Stimulated activated effector memory CD8-positive, alpha-beta T cell treated with anti-CD3 and anti-CD28 coated beads, Interleukin-12 subunit alpha, Interleukin-12 subunit beta, amount 100 ng/mL, for 72 hours (primary cell): ENCODE data around the gene KLF3.
A peak's percentile ranks its signal among the peaks of the same experiment; 100 is the strongest.

ENCODE experiments used
- ATAC-seq: fragments of 150-1000 bp; cut with Tn5 transposase; 2 replicates; pipeline ENCODE4 v1.10.0; 2021
- DNase-seq, 2 donors: peaks; one replicate each; pipeline ENCODE4 v3.0.0; 2021 to 2022; ENCODE audit warnings: low spot score in 2 of 2
- H3K27ac Mint-ChIP-seq: one replicate; pipeline ENCODE4 v1.8.0; 2022; ENCODE audit warnings: mild to moderate bottlenecking, mixed read lengths
- H3K36me3 Mint-ChIP-seq: one replicate; pipeline ENCODE4 v1.8.0; 2022; ENCODE audit warnings: mild to moderate bottlenecking, mixed read lengths
- H3K4me1 Mint-ChIP-seq: one replicate; pipeline ENCODE4 v1.8.0; 2022; ENCODE audit warnings: mixed read lengths
- H3K4me3 Mint-ChIP-seq: one replicate; pipeline ENCODE4 v1.8.0; 2022; ENCODE audit warnings: mild to moderate bottlenecking, mixed read lengths
- H3K9me3 Mint-ChIP-seq: one replicate; pipeline ENCODE4 v1.8.0; 2022; ENCODE audit warnings: mixed read lengths

The KLF3 gene

DNA sequence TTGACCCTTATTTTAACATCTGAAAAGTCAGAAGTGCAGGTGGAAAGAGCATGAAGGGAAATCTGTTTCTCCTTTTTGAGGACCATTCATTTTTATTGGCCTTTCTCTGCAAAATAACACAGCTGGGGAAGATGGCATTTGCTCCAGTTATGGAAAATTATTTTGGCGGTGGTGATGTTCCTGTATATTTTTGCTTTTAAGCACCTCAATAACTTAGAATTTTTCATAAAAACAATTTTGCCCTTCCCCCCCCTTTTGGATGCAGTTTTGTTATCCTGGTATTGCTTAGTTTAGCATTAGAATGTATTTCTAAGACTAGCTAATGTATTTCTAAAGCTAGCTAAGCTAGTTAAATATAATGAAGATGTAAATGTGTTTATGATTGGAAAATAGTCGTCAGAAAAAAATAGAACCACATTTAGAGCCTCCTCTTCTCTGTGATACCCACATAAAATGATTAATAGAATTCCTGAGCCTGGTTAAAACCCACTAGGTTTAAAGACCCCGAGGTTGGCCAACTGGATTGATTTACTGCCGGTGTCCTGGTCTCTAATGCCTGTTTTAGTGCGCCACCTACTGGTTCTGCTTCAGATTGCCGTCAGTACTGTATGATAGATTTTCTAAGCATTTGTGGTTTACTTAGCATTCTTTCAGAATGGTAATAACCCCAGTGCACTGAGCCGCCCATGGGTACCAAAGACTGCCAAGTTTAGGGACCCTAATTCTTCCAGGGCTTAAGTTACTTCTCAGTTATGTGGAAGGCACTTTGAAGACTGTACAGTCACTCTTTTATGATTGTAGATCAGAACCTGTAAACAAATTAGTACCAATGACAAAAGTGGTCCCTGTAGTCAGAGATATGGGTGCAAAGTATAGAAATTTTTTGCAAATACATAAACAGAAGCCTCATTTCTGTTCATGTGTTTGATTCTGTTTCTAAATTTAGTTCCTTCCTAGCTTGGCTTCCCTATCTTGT lies 11.4 kb downstream of the KLF3 start:
- peak overlapping the region; percentile 7 for H3K27ac Mint-ChIP-seq
- ATAC-seq (peak; percentile 70), DNase-seq (peak; percentile 73 to 90)
- peak overlapping the region; percentile 45 for H3K4me3 Mint-ChIP-seq
- H3K36me3 Mint-ChIP-seq: peaks cover 17% of the 10 kb centered on the region
- H3K4me1 Mint-ChIP-seq: peaks cover 82% of the 10 kb centered on the region
- no peaks in the 10 kb centered on the region for H3K9me3 Mint-ChIP-seq

DNA sequence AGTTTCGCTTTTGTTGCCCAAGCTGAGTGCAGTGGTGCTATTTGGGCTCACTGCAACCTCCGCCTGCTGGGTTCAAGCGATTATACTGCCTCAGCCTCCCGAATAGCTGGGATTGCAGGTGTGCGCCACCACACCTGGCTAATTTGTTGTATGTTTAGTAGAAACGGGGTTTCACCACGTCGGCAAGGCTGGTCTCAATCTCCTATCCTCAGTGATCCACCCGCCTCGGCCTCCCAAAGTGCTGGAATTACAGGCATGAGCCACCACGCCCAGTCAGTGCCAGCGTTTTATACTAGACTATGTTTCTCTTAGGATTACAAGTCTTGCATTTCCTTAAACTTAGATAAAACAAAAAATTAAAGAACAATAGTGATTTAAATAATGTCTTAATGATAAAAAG lies 13.0 kb downstream of the KLF3 start:
- peaks cover 32% of the 10 kb centered on the region for H3K36me3 Mint-ChIP-seq
- DNase-seq (peak in 1 of 2 donors; percentile 26), ATAC-seq (no peak)
- no peaks in the 10 kb centered on the region for H3K9me3 Mint-ChIP-seq
- peaks cover 74% of the 10 kb centered on the region for H3K4me1 Mint-ChIP-seq
- peak overlapping the region; percentile 74 for H3K27ac Mint-ChIP-seq
- peak overlapping the region; percentile 34 for H3K4me3 Mint-ChIP-seq

DNA sequence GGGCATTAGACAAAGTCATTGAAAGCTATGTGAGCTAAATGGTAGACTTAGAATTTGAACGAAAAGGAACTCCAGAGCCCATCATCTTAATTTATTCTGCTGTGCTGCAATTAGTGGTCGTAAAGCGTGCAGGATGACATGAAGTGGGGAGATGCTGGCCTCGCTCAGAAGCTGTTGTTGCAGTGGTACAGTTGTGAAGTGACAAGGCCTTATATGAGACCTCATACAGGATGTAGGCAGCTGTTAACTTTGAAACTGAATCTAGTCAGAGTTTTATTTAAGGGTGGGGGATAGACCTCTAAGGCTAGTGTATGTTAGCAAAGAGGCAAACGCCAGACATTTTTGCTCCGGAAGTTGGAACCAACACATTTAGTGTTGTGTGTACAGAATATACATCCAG lies 13.4 kb downstream of the KLF3 start:
- Mint-ChIP-seq H3K4me3 (peak overlapping the region; percentile 34), H3K36me3 (peaks cover 37% of the 10 kb centered on the region), H3K9me3 (no peaks in the 10 kb centered on the region), H3K27ac (peak overlapping the region; percentile 74), H3K4me1 (peaks cover 70% of the 10 kb centered on the region)
- ATAC-seq (peak; percentile 89), DNase-seq (peak in 1 of 2 donors; percentile 52)

DNA sequence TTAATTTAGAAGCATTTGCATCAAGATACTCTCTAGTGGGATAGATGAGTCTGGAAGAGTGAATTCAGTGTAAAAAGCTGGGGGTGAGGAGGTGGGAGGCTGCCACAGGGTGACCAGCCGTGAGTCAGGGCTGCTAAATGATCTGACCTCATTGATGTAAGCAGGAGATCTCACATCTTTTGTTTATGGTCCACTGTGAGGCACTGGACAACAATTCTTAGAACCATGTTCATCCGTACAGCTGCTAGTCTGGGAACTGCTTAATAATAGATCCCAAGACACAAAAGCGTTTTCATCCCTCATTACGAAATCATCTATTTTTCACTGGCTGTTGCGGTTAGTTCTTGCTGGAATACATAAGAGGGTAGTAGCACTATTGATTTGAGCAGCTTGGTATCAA lies 14.1 kb downstream of the KLF3 start:
- Mint-ChIP-seq H3K4me3 (peak overlapping the region; percentile 34), H3K36me3 (peaks cover 43% of the 10 kb centered on the region), H3K9me3 (no peaks in the 10 kb centered on the region), H3K4me1 (peaks cover 63% of the 10 kb centered on the region), H3K27ac (peak overlapping the region; percentile 74)
- peak; percentile 64 for ATAC-seq
- peak in 1 of 2 donors; percentile 42 for DNase-seq

DNA sequence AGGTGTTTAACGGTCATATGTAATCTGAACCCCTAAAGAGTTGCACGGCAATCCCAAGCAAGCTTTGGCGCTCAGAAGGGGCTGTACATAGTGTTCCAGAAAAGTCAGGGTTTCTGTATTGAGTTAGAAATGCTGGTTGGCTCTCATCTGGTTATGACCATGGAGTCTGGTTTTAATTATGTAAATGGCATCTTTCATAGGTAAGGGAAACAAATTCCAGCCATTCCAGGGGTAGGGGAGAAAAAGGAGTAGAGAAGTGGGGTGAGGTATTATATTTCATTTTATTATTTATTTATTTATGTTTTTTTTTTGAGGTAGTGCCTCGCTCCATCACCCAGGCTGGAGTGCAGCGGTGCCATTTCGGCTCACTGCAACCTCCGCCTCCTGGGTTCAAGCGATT lies 15.9 kb downstream of the KLF3 start:
- peak in 1 of 2 donors; percentile 4 for DNase-seq
- peaks cover 58% of the 10 kb centered on the region for H3K4me1 Mint-ChIP-seq

DNA sequence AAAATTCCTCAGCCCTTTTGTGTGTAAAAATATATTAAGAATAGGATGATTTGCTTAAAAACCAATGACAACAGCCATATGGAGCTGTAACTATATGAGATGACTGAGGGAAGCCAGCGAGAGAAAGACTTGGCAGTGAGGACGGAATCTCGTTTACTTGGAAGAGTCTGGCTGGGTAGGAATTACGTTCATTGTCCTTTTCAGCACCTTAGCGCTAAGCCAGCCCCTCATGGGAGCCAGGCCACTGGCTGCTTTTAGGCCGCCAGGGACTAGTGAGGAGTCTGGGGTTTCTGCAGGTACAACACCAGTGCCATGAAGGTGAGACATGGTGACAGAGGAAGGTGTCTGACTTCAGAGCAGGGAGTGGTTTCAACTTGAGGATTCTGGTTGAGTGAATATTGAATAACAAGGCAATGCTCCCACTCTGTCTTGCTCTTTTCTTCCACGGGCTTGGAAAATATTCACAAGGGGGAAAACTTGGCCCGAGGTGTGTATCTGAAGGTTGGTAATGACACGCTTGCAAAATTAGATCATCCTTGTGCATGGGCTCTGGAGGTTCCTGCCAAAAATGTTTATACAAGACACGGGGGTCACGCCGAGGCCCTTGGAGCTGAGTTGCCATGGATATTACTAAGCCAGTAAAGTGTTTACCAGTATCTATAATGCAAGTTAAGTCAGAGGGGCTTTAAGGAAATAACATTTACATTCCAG lies 17.4 kb downstream of the KLF3 start:
- peak overlapping the region; percentile 65 for H3K27ac Mint-ChIP-seq
- no peak overlapping the region for H3K4me3 Mint-ChIP-seq
- H3K36me3 Mint-ChIP-seq: peaks cover 62% of the 10 kb centered on the region
- ATAC-seq (no peak), DNase-seq (peak in 1 of 2 donors; percentile 42)
- no peaks in the 10 kb centered on the region for H3K9me3 Mint-ChIP-seq
- peaks cover 57% of the 10 kb centered on the region for H3K4me1 Mint-ChIP-seq

More for the DNA sequence above, 15.9 kb downstream of the KLF3 start:
- no peak for ATAC-seq
- Mint-ChIP-seq H3K36me3 (peaks cover 62% of the 10 kb centered on the region), H3K9me3 (no peaks in the 10 kb centered on the region), H3K27ac (no peak overlapping the region), H3K4me3 (no peak overlapping the region)

DNA sequence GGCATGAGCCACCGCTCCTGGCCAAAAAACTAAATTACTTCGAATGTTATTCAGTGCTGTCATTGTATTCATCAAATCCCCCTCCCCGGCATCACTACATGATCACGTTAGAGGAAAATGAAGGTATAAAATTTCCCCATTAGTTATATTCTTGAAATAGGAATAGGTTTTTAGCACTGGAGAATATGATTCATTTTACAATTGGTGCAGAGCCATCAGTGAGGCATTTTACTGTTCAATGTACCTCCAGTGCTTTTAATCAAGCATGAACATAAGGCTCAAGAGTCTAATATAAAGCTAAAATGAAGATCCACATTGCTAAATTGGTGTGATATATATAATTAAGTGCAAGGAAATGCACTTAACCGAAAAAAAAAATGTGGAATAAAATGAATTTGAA lies 18.3 kb downstream of the KLF3 start:
- Mint-ChIP-seq H3K27ac (no peak overlapping the region), H3K4me3 (no peak overlapping the region), H3K4me1 (peaks cover 64% of the 10 kb centered on the region), H3K9me3 (no peaks in the 10 kb centered on the region), H3K36me3 (peaks cover 62% of the 10 kb centered on the region)
- no peak for ATAC-seq
- no peak for DNase-seq

DNA sequence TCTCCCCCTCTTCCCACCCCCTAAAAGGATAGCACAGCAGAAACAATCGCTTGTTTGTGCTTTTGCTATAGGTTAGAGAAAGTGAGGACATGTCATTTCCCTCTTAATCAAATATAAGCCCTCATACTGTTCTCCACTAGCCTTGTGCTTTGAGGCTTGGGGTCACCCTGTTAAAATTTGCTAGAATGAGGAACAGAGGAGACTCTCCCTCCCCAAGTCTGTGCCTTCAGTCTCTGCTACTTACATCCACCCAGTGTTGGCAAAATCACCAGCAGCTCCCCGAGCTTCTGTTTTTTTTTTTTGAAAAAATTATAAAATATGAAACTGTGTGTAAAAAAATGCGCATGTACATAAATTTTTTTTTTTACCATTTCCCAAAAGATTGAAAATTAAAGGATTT lies 19.3 kb downstream of the KLF3 start:
- Mint-ChIP-seq H3K9me3 (no peaks in the 10 kb centered on the region), H3K4me3 (no peak overlapping the region), H3K27ac (no peak overlapping the region)

DNA sequence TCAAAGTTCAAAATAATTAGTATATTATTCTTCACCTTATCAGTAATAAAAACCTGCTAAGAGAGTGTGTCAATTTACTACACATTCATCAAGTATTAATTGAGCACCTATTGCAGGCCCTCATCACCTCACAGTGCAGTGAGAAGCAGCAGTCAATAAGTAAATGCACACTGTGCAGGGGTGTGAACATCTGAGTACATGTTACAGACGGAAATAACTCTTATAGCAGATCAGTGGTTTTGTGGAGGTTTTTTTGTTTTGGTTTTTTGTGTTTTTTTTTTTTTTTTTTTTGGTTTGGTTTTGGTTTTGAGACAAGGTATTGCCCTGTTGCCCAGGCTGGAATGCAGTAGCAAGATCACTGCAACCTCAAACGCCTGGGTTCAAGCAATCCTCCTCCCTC lies 20.3 kb downstream of the KLF3 start:
- no peak overlapping the region for H3K27ac Mint-ChIP-seq
- ATAC-seq: peak; percentile 71
- peaks cover 62% of the 10 kb centered on the region for H3K4me1 Mint-ChIP-seq

More for the DNA sequence above, 19.3 kb downstream of the KLF3 start:
- Mint-ChIP-seq H3K36me3 (peaks cover 72% of the 10 kb centered on the region), H3K4me1 (peaks cover 64% of the 10 kb centered on the region)
- no peak for DNase-seq
- ATAC-seq: no peak

DNA sequence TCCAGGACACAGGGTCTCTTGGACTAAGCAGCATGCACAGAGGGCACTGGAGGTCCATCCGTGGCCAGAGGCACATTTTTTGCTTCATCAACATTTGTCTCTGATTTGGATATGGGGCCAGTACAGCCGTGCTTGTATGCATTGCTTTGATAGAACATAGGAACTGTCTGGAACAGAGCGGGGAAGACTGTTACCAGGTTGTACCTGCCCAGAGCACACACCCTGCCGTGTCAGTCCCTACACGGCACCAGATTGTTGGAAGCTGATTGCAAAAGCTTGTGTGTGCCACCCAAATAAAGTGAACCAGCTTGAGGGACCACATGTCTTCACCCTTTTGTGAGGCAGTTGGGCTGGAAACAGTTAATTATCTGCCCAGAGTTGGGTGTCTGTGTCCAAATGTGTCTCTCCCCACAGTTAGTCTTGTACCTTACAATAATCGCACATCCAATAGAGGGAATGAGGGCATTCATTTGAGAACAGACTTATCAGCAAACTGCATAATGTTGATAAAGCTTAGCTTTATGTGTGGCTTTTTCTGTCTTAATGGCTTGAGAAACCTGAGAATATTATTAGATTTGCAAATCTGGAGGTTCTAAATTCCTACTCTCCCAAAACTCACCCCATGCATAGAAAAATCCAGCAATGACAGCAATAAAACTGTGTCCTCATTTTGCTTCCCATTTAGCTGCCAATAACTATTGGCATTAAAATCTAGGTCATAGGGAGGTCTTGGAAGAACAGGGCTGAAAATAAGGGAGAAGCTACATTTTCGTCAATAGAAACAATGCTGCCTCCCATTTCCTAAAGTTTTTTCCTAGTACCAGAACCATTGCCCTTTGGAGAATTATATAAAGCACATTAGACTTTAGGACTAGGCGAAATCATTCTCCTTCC lies 21.2 kb downstream of the KLF3 start:
- Mint-ChIP-seq H3K9me3 (no peaks in the 10 kb centered on the region), H3K4me3 (peak overlapping the region; percentile 4), H3K36me3 (peaks cover 75% of the 10 kb centered on the region), H3K4me1 (peaks cover 54% of the 10 kb centered on the region), H3K27ac (no peak overlapping the region)
- ATAC-seq (no peak), DNase-seq (peak in 1 of 2 donors; percentile 48)

More for the DNA sequence above, 20.3 kb downstream of the KLF3 start:
- peak overlapping the region; percentile 4 for H3K4me3 Mint-ChIP-seq
- H3K9me3 Mint-ChIP-seq: no peaks in the 10 kb centered on the region
- DNase-seq: peak in 1 of 2 donors; percentile 50
- H3K36me3 Mint-ChIP-seq: peaks cover 75% of the 10 kb centered on the region

DNA sequence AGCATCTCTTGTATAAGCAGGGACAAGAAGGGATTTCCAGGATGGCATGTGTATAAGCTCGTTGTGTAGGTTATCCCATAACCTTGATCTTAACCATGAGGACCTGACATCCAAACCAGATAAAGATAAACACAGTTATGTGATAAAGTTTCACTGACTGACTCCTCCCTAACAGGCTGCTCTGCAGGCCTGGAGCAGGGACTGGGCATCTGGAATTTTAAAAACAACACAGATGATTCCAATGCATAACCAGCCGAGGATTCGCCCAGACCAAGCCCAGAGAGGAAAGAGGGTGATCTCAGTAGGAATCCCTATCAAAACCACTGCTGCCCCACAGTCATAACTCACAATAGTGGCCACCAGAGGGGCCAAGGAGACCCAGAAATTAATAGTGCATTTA lies 22.7 kb downstream of the KLF3 start:
- peaks cover 48% of the 10 kb centered on the region for H3K4me1 Mint-ChIP-seq

DNA sequence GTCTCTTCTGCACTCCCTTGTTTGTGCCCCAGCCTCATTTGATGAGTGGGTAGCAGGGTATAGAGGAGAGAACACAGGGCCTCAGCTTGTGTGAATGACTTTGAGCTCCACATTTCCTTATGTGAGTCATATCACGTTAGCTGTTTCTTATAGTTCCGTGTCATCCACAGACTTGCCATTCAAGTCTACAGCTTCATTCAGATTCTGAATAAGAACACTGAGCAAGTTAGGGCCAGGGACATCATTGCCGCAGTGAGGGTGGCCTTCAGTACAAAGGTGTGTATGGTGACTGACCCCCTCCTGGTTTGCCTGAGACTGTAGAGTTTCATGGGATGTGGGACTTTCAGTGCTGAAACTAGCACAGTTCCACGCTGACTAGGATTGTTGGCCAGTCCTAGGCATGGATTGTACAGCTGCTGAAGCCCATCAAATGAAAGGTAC lies 23.6 kb downstream of the KLF3 start:
- ATAC-seq (peak; percentile 99), DNase-seq (peak in 1 of 2 donors; percentile 56)
- H3K4me3 Mint-ChIP-seq: peak overlapping the region; percentile 31

More for the DNA sequence above, 22.7 kb downstream of the KLF3 start:
- H3K36me3 Mint-ChIP-seq: peaks cover 77% of the 10 kb centered on the region
- no peak for ATAC-seq
- H3K27ac Mint-ChIP-seq: no peak overlapping the region
- no peak overlapping the region for H3K4me3 Mint-ChIP-seq
- peak in 1 of 2 donors; percentile 20 for DNase-seq
- no peaks in the 10 kb centered on the region for H3K9me3 Mint-ChIP-seq

DNA sequence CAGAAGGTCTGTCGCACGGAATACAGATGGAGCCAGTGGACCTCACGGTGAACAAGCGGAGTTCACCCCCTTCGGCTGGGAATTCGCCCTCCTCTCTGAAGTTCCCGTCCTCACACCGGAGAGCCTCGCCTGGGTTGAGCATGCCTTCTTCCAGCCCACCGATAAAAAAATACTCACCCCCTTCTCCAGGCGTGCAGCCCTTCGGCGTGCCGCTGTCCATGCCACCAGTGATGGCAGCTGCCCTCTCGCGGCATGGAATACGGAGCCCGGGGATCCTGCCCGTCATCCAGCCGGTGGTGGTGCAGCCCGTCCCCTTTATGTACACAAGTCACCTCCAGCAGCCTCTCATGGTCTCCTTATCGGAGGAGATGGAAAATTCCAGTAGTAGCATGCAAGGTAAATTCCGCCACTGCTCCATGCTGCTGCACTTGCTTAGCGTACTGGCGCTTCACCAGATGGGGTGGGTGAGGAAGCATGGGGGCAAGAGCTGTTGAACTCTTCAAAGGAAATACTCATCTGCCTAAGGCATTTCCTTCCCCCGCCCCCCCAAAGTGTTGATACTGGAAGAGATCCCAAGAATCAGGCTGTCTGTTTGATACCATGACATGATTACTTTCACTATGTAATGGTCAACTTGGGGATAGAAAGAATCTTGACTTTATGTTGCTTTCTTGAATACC lies 24.8 kb downstream of the KLF3 start:
- H3K4me3 Mint-ChIP-seq: no peak overlapping the region

More for the DNA sequence above, 23.6 kb downstream of the KLF3 start:
- peaks cover 47% of the 10 kb centered on the region for H3K4me1 Mint-ChIP-seq
- H3K27ac Mint-ChIP-seq: peak overlapping the region; percentile 19
- no peaks in the 10 kb centered on the region for H3K9me3 Mint-ChIP-seq
- peaks cover 77% of the 10 kb centered on the region for H3K36me3 Mint-ChIP-seq

More for the DNA sequence above, 24.8 kb downstream of the KLF3 start:
- peaks cover 74% of the 10 kb centered on the region for H3K36me3 Mint-ChIP-seq
- peaks cover 49% of the 10 kb centered on the region for H3K4me1 Mint-ChIP-seq
- H3K9me3 Mint-ChIP-seq: no peaks in the 10 kb centered on the region
- ATAC-seq (no peak), DNase-seq (peak in 1 of 2 donors; percentile 34)
- no peak overlapping the region for H3K27ac Mint-ChIP-seq
